SU-DHL-6 (cell line): ENCODE measurements around the gene LATS2.
"Not testable (repeated sequence)": the region's sequence is repeated elsewhere in the genome, so short reads cannot be mapped to it uniquely, and the experiment has no call there.

ENCODE experiments used
- CTCF ChIP-seq: fragments of 200-600 bp; sonication (generic); IDR thresholded peaks from one replicate; pipeline ENCODE4 v1.5.1; 2017; ENCODE audit warnings: antibody characterized with exemption, mild to moderate bottlenecking, low read length, moderate library complexity; ENCODE audit not compliant: insufficient read depth, poor library complexity, severe bottlenecking
- EZH2phosphoT487 ChIP-seq: fragments of 200-600 bp; sonication (generic), shearing (Covaris generic); conservative IDR thresholded peaks from 2 replicates; pipeline ENCODE4 v1.6.1; 2018; ENCODE audit warnings: mild to moderate bottlenecking, antibody characterized with exemption, low read length, moderate library complexity, mixed read lengths

GRCh38 chr13:21049731-21050130 lies 11.7 kb downstream of the LATS2 start:
- not testable (repeated sequence) for TF ChIP-seq EZH2phosphoT487, CTCF
